ENCODE measurements around the gene PTPN7.

DNA sequence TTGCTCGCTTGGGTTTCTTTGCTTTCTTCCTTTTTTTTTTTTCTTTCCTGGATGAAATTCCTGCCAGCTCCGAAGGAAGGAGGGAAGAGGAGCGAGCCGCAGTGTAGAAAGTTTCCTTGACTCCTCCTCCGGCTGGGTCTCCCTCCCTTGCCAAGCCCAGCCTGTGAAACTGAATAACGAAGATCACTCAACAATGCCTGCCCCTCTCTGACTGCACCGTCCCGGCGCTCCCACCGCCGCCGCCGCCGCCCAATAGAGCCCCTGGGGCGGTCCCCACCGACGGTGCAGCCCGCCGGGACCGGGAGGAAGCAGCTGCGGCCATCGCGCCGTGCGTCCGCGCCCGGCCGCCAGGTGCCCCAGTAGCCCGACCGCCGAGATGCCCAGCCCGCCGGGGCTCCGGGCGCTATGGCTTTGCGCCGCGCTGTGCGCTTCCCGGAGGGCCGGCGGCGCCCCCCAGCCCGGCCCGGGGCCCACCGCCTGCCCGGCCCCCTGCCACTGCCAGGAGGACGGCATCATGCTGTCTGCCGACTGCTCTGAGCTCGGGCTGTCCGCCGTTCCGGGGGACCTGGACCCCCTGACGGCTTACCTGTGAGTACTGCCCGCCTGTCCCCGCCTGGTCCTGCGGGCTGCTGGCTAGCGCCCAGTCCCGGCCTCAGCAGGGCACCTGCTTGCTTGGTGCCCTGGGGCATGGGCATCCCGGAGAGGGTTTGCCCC, 33.4 kb upstream of the PTPN7 start, which contains the start of gene LGR6:
- TF ChIP-seq, protein P1, sequence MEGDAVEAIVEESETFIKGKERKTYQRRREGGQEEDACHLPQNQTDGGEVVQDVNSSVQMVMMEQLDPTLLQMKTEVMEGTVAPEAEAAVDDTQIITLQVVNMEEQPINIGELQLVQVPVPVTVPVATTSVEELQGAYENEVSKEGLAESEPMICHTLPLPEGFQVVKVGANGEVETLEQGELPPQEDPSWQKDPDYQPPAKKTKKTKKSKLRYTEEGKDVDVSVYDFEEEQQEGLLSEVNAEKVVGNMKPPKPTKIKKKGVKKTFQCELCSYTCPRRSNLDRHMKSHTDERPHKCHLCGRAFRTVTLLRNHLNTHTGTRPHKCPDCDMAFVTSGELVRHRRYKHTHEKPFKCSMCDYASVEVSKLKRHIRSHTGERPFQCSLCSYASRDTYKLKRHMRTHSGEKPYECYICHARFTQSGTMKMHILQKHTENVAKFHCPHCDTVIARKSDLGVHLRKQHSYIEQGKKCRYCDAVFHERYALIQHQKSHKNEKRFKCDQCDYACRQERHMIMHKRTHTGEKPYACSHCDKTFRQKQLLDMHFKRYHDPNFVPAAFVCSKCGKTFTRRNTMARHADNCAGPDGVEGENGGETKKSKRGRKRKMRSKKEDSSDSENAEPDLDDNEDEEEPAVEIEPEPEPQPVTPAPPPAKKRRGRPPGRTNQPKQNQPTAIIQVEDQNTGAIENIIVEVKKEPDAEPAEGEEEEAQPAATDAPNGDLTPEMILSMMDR (IDR thresholded peaks at IDR 0.05): peak; percentile 25
- TF ChIP-seq EZH2 (IDR thresholded peaks at IDR 0.05): peak; percentile 41

Measured in neural progenitor cell (in vitro differentiated cells).